ENCODE results near the gene PLCB4. TPM values are rescaled to one million over a fixed set of nuclear protein-coding genes. Genes with fewer than 3 reads are reported as not detected.

The PLCB4 gene
- polyA plus RNA-seq, 1 donor (not counting 4 experiments of a cell fraction or from before 2014, with no cell fraction given): 4.1 TPM

GRCh38 chr20:9279918-9280401 is 211.1 kb downstream of the PLCB4 start:
- no peaks in the 10 kb centered on the region for H3K9me3 ChIP-seq (ENCODE audit: control insufficient read depth, low read depth, low read length)
- no peaks in the 10 kb centered on the region for H4K20me1 ChIP-seq (ENCODE audit: control insufficient read depth, extremely low read depth, insufficient read depth, low read length)
- TF ChIP-seq EZH2 (IDR thresholded peaks at IDR 0.05; ENCODE audit: low read length) (no peak), CTCF (optimal IDR thresholded peaks at IDR 0.05 in 1 of 3, IDR thresholded peaks at IDR 0.05 in 1 of 3, conservative IDR thresholded peaks at IDR 0.05 in 1 of 3; ENCODE audit: extremely low read depth in 1 of 3, insufficient read depth in 2 of 3, low read length in 3 of 3) (no peak)
- FAIRE-seq: no peak
- dilution Hi-C loops (cut with MboI; ENCODE audit: extremely low pct_ligation_motif_present, low sequenced_read_pairs): no loop called here
- H3K4me1 ChIP-seq (ENCODE audit: control insufficient read depth, extremely low read depth, insufficient read depth, low read length): no peaks in the 10 kb centered on the region
- H3K9ac ChIP-seq (ENCODE audit: control insufficient read depth, extremely low read depth, insufficient read depth, low read length): no peak overlapping the region
- no peaks in the 10 kb centered on the region for H3K36me3 ChIP-seq (ENCODE audit: control insufficient read depth in 2 of 2, extremely low read depth in 1 of 2, insufficient read depth in 2 of 2, low read length in 2 of 2)
- DNase-seq (ENCODE audit: low read depth, low spot score): no peak
- no peak overlapping the region for H3K4me2 ChIP-seq (ENCODE audit: control insufficient read depth, extremely low read depth, insufficient read depth, low read depth, low read length)
- no peak overlapping the region for H2AFZ ChIP-seq (ENCODE audit: control insufficient read depth, low read length)
- H3K27ac ChIP-seq (ENCODE audit: control insufficient read depth, insufficient read depth, low read length): no peak overlapping the region
- H3K9me1 ChIP-seq (ENCODE audit: control insufficient read depth, extremely low read depth, insufficient read depth, low read length): no peaks in the 10 kb centered on the region
- H3K4me3 ChIP-seq (ENCODE audit: control insufficient read depth in 2 of 3, extremely low read depth in 1 of 3, insufficient read depth in 2 of 3, low read depth in 1 of 3, low read length in 3 of 3): no peak overlapping the region
- no peaks in the 10 kb centered on the region for H3K27me3 ChIP-seq (ENCODE audit: control insufficient read depth, extremely low read depth, insufficient read depth, low read length)
- no peaks in the 10 kb centered on the region for H3K79me2 ChIP-seq (ENCODE audit: control insufficient read depth, insufficient read depth, low read length)

DNA sequence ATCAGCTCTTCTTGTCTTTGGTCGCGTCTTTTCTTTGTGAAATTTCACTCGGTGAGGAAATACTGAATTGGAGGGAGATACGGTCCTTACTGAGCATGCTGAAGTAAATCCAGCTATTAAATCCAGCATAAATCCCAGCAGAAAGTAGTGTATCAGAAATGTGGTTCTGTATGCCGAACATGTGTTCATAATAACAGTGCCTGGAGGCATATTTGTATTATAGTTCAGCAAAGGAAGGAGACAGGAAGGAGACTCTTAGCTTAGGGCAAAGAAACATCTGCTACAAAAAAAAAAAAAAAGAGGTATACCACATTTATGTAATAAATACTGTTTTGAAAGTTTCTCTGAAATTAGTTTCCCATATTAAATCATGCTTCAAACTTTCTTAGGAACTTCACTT is 211.8 kb downstream of the PLCB4 start:
- DNase-seq (ENCODE audit: low read depth, low spot score) (no peak), FAIRE-seq (no peak)
- H2AFZ ChIP-seq (ENCODE audit: control insufficient read depth, low read length): no peak overlapping the region
- dilution Hi-C loops (cut with MboI; ENCODE audit: extremely low pct_ligation_motif_present, low sequenced_read_pairs): no loop called here
- no peaks in the 10 kb centered on the region for H3K36me3 ChIP-seq (ENCODE audit: control insufficient read depth in 2 of 2, extremely low read depth in 1 of 2, insufficient read depth in 2 of 2, low read length in 2 of 2)
- no peaks in the 10 kb centered on the region for H3K4me1 ChIP-seq (ENCODE audit: control insufficient read depth, extremely low read depth, insufficient read depth, low read length)
- H3K27me3 ChIP-seq (ENCODE audit: control insufficient read depth, extremely low read depth, insufficient read depth, low read length): no peaks in the 10 kb centered on the region
- no peaks in the 10 kb centered on the region for H3K9me3 ChIP-seq (ENCODE audit: control insufficient read depth, low read depth, low read length)
- H3K9me1 ChIP-seq (ENCODE audit: control insufficient read depth, extremely low read depth, insufficient read depth, low read length): no peaks in the 10 kb centered on the region
- TF ChIP-seq EZH2 (IDR thresholded peaks at IDR 0.05; ENCODE audit: low read length): no peak
- no peak for TF ChIP-seq CTCF (optimal IDR thresholded peaks at IDR 0.05 in 1 of 3, IDR thresholded peaks at IDR 0.05 in 1 of 3, conservative IDR thresholded peaks at IDR 0.05 in 1 of 3; ENCODE audit: extremely low read depth in 1 of 3, insufficient read depth in 2 of 3, low read length in 3 of 3)
- H3K9ac ChIP-seq (ENCODE audit: control insufficient read depth, extremely low read depth, insufficient read depth, low read length): no peak overlapping the region
- H3K4me3 ChIP-seq (ENCODE audit: control insufficient read depth in 2 of 3, extremely low read depth in 1 of 3, insufficient read depth in 2 of 3, low read depth in 1 of 3, low read length in 3 of 3): no peak overlapping the region
- no peaks in the 10 kb centered on the region for H4K20me1 ChIP-seq (ENCODE audit: control insufficient read depth, extremely low read depth, insufficient read depth, low read length)
- H3K79me2 ChIP-seq (ENCODE audit: control insufficient read depth, insufficient read depth, low read length): no peaks in the 10 kb centered on the region
- H3K27ac ChIP-seq (ENCODE audit: control insufficient read depth, insufficient read depth, low read length): no peak overlapping the region
- no peak overlapping the region for H3K4me2 ChIP-seq (ENCODE audit: control insufficient read depth, extremely low read depth, insufficient read depth, low read depth, low read length)
